NCI-H2196 treated with DMSO at 0.1 percent for 48 hours (cell line): ENCODE measurements around the gene NAB1.

Experiments used
- DNase-seq: peaks from one replicate; lab custom pipeline; 2025; ENCODE audit not compliant: unreplicated experiment; lab: John Stamatoyannopoulos, UW

The NAB1 gene

DNA sequence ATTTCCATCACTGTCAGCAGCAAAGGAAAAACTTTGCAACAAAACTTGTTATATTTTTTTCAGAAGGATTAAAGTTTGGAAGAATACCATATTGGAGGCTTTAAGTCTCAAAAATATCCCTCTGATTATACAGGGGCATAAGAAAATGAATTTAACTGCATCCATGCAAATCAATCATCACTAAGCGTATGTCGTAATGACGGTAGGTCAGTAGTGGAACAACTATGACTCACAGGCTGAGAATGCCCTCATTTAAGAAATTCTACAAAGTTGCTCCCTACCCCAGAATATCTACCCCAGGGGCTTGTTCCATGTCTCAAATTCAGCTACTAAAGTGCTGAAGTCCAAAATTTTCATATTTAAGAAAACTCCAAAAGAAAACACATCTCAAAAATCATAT lies 12.5 kb upstream of the NAB1 start:
- no peak for DNase-seq

DNA sequence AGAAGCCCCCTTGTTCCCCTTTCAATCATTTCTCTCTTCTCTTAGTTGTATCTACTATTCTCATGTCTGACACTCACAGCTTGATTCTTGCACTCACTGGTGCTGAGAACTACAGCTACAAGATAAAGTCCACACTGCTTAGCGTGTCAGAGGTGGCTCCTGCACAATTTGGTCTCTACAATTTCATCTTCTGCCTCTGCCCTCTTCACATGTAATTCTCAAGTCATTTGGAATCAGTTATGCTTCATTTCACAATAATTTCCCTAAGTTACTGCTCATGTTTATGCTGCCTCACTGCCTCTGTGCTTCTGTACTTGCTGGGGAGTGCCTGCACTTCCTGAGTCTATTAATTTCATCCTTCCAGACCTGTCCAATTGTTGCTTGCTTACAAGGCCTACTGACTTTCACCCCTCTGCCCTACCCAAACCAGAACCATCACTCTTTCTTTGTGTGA lies 11.6 kb upstream of the NAB1 start:
- DNase-seq: no peak

DNA sequence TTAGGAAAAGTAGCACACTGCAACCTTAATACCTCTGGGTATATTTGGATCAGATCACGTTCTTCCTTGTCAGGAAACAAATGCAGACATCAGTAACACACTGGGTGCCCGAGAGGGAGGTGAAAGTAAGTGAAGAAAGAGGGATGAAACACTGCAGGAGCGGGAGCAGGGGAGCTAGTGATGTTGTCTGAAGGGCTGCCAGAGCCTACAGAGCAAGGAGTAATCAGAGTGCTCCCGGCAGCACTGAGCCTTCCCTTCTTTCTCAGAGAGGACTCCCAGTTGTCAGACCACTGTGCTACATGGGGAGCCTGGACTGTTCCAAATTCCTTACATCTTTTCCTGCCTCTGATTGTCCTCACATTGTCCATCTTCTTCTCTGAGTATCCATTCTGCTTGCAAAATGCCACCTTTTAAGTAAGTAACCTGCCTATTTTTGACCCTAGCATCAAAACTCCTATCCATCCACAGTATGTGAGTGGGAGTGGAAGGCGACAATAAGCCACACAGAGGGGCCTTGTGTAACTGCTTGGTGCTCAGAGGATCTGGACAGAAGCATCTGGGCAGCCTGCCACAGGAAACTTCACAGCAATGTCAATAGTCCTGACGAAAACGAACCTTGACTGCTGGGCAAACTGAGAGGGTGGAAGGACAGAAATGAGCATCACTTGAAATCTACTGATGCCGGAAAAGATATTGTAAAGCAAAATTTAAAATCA lies 10.8 kb upstream of the NAB1 start:
- DNase-seq: no peak

DNA sequence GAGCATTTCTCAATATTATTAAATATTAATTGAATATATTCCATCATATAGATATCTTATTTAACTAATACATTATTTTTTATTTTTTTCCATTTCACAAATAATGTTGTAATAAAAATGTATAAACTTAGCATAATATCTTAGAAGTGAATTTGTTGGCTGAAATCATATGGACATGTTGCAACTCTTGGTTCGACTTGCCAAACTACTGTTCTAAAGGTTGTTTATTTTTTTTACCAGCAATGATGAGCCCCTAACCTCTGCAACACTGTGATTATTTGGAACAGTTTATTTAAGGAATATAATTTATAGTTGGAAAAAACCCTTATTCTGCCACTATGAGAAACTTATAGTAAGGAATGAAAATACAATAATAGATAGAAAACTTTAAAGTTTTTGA lies 8.8 kb upstream of the NAB1 start:
- DNase-seq: no peak

DNA sequence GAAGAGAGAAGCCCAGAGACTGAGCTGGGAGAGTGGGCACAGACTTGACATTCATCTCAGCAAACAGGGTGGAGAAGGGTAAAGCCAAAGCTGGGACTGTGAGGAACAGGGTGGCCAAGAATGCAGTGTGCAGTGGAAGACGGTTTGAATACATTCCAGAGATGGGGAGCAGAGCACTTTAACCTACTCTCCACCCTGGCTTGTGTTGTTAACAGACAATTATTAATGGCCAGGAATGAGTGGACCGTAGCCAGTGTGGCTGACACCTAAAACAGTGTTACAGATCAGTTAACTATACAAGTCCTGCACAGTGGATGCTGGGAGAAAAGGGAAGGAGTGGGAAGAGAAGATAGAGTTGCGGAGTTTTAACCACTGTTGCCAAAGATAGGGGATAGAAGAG lies 7.4 kb upstream of the NAB1 start:
- DNase-seq: no peak

DNA sequence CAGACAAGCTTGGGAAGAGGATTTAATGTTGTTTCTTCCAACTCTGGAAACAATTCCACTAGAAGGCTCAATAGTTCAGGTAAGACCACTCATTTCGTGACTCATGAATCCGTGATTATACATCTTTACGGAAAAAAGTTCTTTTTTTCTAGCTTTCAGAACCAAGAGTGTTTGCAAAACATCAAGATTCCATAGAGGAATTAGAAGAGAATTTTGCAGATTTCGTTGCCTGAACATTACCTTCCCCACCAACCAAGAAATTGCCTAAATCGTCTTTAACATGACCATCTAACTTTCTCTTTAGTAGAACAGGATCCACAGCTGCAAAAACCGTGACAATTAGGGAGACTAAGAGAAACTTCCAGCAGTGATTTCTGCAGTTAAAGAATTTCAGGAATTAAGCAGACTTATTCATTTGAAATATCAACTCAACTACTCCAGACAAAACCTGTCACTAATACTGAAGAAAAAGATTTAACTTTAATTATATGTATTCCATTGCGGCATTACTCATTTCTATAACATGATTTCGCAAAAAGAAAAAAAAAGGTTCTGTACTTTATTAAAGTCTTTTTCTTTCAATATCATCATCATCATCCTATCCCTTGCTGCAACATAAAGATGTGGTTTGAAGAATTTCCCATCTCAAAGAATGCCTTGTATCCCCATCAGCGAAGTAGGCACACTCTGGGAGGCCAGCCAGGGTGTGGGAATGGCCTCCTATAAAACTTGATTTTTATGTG lies 1.9 kb upstream of the NAB1 start:
- DNase-seq: no peak

DNA sequence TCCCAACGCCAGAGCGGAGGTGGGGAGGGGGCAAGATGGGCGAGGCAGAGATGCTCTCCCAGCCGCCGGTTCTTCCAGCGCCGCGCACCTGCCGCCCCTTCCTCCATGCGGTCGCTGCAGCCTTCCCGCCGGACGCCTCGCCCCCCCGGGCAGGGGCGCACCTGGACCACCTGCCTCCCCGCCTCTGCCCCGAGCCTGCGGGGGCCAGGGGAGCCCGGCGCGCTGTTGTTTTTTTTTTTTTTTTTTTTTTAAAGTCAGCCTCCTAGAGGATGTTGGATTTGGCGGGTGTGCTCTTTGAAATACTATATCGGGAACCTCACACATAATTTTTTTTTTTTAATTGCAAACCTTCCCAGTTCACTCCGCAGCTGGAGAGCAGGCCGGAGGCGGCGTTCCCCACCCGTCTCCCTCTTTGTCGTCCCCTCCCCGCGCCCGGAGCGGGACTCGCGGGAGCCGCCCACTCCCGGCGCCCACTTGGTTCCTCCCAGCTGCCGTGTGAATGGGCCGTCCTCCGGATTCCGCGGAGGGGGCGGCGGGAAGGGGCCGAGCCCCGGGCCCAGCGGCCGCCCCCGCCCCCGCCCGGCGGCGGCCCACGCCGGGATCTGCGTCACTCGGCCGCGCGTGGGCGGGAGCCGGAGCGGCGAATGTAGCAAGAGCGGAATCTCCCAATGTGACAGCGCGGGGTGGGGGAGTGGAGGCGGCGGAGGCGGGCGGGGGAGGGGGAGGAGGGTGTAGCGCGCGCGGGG lies 421 bp upstream of the NAB1 start:
- DNase-seq: peak; percentile 74

DNA sequence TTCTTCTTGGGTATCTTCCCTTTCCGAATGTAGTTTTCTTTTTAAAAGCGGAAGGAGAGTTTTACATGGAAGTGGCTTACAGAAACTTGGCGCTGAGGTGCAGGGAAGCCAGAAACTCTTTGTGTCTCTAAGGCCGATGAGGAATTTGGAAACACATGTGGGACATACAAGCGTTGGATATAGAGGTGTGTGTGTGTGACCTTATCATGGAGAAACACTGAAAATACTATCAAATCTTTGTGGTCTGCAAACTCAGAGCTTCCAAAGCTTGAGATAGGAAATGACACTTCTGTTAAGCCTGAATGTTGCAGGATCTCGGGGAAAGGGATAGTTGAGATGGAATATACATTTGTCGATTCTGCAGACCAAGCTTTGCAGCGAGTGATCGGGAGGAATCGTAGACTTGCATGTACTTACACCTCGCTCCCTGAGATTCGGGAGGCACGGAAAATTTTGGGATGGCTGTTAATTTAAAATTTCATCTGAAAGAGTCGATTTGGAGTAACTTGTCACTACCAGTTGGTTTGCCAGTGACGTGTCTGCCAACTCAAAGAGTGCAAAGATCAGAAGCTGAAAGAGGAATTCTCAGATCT lies 1.0 kb downstream of the NAB1 start:
- no peak for DNase-seq

DNA sequence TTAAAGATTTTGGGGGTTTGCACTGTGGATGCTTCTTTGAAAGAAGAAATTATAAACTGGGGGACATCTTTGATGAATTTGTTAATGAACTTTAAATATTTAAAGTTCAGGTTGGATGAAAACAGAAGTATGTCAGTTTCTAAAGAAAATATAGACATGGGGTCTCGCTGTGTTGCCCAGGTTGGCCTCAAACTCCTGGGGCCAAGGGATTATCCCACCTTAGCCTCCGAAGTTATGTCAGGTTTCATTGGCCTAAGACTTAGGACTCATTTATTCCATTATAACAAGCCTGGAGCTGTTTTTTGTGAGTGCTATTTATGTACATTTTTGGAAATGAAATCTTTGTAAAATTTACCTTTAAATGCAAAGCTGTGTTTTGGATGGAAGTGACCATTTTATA lies 2.5 kb downstream of the NAB1 start:
- DNase-seq: no peak

DNA sequence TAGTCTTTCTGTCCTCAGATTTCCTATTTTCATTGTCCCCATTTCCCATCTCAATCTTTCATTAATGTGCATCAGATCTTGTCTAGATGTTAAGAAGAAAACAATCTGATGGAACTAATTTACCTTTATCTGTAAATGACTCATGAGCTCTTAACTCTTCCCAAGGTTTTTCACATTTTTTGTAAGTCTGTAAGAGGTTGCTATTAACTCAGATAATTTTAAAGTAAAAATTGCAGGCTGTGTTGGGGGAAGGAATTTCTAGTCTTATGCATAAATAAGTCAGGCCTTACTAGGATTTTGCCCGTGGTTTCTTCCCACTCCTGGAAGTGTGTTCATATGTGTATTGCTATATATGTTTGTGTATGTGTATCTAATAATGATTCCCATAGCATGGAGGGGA lies 4.3 kb downstream of the NAB1 start:
- DNase-seq: no peak

DNA sequence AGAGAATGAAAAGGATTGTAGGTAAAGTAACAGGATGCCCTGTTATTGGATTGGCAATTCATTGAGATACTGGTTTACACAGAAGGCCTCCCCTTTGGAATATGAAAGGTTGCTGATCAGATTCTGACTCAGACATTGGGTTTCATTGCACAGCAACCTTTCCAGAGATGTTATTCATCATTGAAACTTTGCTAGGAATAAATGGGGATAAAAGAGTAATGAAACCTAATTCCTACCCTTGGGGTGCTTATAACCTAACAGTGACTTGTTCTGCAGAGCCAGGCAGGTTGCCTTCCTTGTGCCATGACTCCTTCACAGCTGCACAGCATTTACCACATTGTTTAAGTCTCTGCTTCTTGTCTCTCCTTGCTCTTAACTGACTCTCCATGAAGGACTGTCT lies 5.0 kb downstream of the NAB1 start:
- DNase-seq: no peak

DNA sequence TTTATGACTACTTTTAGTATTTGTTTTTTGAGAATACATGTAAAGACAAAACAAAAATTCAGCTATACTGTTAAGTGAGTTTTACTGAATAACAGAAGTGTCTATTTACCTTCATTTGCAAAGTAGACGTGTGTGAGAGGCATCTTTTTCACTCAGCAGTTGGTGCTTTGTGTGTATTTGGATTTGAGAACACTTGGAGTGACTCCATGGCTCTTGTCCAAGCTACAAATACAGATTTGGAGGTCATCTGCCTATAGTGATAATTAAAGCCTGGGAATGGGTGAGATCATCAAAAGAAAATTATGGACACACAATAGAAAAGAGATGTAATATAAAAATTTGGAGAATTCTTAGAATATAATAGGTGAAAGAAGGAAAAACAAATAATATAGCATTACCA lies 6.2 kb downstream of the NAB1 start:
- DNase-seq: peak; percentile 39

DNA sequence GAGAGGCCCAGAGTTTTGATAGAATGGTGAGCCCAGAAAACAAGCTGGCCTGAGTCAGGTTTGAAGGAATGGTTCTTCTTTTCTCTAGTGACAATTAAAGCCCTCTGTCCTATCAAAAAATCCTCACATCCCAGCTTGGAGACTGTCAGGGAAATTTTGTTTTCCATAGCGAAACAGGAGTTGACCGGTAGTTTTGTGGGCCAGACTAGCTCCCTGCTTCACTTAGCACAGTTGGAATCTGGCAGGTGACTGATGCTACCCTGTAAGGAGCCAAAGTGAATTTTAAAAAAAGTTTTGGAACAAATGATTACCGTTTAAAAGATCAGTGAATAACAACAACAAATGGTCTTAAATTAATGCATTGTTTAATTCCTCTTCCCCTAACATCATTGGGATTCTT lies 6.7 kb downstream of the NAB1 start:
- no peak for DNase-seq

DNA sequence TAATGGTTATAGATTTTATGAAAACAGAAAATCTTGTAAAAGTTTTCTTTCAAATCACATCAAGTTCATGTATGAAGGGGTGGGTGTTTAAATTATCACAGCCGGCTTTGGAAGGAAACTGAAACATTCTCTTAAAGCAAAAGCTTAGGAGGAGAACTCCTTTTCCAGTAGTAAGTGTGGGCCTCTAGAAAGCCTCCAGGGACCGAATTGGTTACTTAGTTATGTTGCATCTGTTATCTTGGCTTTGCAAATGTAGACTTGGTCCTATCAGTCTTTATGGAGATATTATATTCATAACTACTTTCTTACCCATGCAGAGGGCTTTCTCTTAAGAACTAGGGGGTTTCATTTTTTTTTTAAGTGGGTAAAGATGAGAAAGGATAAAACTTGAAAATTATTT lies 7.4 kb downstream of the NAB1 start:
- no peak for DNase-seq

DNA sequence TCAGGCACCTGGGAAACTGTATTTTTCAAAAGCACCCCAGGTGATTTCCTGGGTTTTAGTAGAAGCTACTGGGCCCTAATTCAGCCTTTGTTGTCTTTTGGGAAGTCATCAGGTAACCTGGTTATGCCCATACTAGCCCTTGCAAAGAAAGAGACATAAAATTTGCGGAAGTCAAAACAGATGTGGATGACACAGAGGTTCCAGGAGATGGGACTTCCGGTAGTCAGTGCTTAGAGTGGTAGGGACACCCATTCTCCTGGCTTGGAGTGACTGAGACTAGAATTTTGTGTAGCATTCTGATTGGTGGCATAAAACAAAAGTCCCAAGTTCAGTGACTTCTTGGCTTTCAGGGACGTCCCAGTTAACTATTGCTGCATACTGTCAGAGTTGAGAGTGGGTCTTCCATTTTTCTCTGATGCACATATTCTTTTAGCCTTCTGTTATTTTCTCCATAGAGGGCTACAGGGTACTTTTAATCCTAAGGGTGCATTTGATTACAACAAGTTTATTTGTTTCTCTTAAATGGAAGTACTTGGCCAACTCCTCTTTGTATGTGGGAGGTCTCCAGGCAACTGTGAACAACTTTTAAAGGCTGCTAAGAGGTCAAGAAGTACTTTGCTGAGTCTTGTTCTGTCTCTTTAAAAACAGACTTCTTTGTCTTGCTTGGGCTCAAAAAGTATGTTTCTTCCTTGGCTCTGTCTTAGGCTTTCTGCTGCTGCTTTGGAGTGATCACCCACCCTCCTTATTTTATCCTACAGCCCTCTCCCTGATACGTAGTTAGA lies 8.8 kb downstream of the NAB1 start:
- no peak for DNase-seq

DNA sequence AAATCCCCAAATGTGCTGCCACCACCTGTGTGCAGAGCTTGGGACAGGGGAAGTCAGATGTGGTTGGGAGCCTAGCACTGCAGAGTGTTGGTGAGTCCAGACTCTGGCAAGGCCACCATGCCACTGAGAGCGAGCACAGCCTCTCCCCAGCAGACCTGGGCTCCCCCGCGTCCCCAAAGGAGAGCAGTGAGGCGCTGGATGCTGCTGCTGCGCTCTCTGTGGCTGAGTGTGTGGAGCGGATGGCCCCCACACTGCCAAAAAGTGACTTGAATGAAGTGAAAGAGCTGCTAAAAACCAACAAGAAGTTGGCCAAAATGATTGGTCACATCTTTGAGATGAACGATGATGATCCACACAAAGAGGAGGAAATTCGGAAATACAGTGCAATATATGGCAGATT lies 10.7 kb downstream of the NAB1 start:
- DNase-seq: no peak

DNA sequence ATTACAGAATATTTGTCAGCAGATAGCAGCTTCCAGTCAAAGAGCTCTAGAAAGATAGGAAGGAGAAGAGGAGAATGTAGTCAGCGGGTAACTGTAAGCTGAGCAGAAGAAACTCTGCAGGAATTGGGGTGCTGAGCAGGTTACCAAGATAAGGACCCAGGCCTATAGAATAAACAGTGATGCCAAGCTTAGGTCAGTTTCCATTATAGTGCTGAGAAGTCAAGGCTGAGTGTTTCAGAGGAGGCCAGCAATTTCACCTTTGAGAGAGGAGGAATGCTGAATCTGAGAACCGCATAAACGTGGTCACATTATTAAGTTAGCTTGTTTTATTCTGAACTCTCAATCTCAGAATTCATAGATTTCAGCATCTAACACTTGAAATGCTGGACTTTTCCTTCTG lies 13.9 kb downstream of the NAB1 start:
- no peak for DNase-seq

DNA sequence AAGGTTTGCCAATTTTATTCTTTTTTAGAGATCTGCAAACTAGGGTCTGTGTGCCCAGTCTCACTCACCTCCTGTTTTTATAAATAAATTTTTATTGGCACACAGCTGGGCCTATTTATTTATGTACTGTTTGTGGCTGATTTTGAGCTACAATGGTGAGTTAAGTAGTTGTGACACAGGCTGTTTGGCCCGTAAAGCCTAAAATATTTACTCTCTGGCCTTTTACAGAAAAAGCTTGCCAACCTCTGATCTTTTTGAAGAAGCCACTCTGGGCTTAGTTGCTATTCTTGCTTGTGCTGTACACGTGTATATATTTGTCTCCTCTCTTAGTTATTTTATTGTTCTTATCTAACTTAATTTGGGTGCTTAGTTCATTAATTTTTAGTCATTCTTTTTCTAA lies 14.5 kb downstream of the NAB1 start:
- DNase-seq: no peak

DNA sequence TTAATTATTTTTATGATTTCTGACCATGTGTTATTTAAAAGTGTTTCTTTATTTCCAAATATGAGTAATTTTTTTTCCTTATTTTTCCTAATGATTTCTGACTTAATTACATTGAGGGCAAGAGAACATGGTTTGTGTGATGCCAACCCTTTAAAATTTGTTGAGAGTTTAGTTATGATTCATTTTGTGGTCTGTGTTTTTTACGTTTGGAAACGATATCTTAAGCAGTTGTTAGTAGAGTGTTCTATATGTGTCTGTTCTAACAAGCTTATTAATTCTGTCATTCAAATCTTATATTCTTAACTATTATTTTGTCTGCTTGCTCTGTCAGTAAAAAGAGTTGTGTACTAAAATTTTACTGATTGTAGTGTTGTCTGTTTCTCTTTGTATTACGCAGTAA lies 15.0 kb downstream of the NAB1 start:
- DNase-seq: no peak

DNA sequence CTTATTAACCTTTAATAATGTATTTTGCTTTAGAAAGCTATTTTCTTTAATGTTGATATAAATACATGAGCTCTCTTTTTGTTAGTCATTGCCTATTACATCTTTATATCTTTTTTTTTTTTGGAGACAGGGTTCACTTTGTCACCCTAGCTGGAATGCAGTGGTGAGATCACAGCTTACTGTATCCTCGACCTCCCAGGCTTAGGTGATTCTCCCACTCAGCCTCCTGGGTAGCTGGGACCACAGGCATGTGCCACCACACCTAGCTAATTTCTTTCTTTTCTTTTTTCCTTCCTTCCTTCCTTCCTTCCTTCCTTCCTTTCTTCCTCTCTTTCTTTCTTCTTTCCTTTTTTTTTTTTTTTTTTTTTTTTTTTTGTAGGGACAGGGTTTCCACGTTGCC lies 15.4 kb downstream of the NAB1 start:
- no peak for DNase-seq

DNA sequence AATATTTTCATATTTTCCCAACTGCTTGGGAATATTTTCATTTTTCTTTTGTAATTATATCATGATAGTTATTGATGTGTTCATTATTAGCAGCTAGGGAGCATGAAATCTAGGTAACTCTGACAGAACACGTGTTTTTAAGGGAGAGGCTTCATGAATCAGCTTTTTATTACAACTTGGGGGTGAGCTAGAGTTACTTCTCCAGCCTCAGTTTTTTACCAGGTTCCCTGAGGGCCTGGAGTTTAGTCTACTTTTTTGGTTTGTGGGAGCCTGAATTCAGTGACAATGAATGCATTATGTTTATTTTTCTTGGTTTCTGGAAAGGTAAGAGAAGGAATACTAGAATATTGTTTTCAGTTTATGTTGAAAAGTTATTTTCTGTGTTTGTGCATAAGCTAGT lies 18.0 kb downstream of the NAB1 start:
- DNase-seq: no peak
